Pulmonary artery endothelial cell (primary cell): ENCODE data around the gene AQP6. TPM values are rescaled to one million over a fixed set of nuclear protein-coding genes. Genes with fewer than 3 reads are reported as not detected.

Experiments
- DNase-seq: peaks from one replicate; pipeline ENCODE4 v3.0.0-alpha.2; 2011; ENCODE audit warnings: low read depth, low spot score
- total RNA-seq: library from RNA; depleted of rRNA; stranded (reverse); fragments of >200 nt; gene quantifications from 2 replicates; pipeline ENCODE4 v1.2.3, GENCODE V29; 2014

The AQP6 gene
- total RNA-seq, 1 donor from 2014 or later = not detected

GRCh38 chr12:49942921-49943624 is 29.7 kb upstream of the AQP6 start:
- DNase-seq = no peak

GRCh38 chr12:49943625-49943960 is 29.2 kb upstream of the AQP6 start:
- DNase-seq = no peak

- DNase-seq = no peak
Measured at GRCh38 chr12:49944046-49944445, 28.7 kb upstream of the AQP6 start.

- DNase-seq = no peak
Measured at GRCh38 chr12:49944718-49945117, 28.0 kb upstream of the AQP6 start.

GRCh38 chr12:49945394-49946080 is 27.2 kb upstream of the AQP6 start:
- DNase-seq = peak; percentile 35

GRCh38 chr12:49946086-49946485 is 26.7 kb upstream of the AQP6 start:
- no peak for DNase-seq

- no peak for DNase-seq
Measured at GRCh38 chr12:49946497-49946896, 26.2 kb upstream of the AQP6 start.

GRCh38 chr12:49947593-49948226 is 25.0 kb upstream of the AQP6 start:
- no peak for DNase-seq

GRCh38 chr12:49948866-49949845 is 23.6 kb upstream of the AQP6 start:
- no peak for DNase-seq

- no peak for DNase-seq
Measured at GRCh38 chr12:49949866-49950265, 22.9 kb upstream of the AQP6 start.

- DNase-seq = no peak
Measured at GRCh38 chr12:49950273-49951251, 22.2 kb upstream of the AQP6 start, which contains the start of gene AQP2. AQP2 (plus strand) TSS chr12:49950737; CDS start chr12:49950831, 94 bp downstream.

GRCh38 chr12:49951411-49952240 is 21.1 kb upstream of the AQP6 start:
- DNase-seq = no peak

GRCh38 chr12:49952391-49953055 is 20.2 kb upstream of the AQP6 start:
- no peak for DNase-seq

GRCh38 chr12:49953151-49953550 is 19.6 kb upstream of the AQP6 start:
- no peak for DNase-seq

GRCh38 chr12:49953961-49954846 is 18.5 kb upstream of the AQP6 start:
- no peak for DNase-seq

- DNase-seq = no peak
Measured at GRCh38 chr12:49954863-49955830, 17.6 kb upstream of the AQP6 start.
